K562 treated with DMSO at 1 percent for 24 hours (cell line): ENCODE results near the gene ADAMTS19. TPM values are rescaled to one million over a fixed set of nuclear protein-coding genes. Genes with fewer than 3 reads are reported as not detected.

Source experiments
- total RNA-seq: library from RNA; unstranded; fragments of 300-600 nt; gene quantifications from 2 replicates; pipeline ENCODE4 v1.2.3, GENCODE V29; 2022; ENCODE audit warnings: low read depth; ENCODE audit not compliant: insufficient read depth

The ADAMTS19 gene, protein sequence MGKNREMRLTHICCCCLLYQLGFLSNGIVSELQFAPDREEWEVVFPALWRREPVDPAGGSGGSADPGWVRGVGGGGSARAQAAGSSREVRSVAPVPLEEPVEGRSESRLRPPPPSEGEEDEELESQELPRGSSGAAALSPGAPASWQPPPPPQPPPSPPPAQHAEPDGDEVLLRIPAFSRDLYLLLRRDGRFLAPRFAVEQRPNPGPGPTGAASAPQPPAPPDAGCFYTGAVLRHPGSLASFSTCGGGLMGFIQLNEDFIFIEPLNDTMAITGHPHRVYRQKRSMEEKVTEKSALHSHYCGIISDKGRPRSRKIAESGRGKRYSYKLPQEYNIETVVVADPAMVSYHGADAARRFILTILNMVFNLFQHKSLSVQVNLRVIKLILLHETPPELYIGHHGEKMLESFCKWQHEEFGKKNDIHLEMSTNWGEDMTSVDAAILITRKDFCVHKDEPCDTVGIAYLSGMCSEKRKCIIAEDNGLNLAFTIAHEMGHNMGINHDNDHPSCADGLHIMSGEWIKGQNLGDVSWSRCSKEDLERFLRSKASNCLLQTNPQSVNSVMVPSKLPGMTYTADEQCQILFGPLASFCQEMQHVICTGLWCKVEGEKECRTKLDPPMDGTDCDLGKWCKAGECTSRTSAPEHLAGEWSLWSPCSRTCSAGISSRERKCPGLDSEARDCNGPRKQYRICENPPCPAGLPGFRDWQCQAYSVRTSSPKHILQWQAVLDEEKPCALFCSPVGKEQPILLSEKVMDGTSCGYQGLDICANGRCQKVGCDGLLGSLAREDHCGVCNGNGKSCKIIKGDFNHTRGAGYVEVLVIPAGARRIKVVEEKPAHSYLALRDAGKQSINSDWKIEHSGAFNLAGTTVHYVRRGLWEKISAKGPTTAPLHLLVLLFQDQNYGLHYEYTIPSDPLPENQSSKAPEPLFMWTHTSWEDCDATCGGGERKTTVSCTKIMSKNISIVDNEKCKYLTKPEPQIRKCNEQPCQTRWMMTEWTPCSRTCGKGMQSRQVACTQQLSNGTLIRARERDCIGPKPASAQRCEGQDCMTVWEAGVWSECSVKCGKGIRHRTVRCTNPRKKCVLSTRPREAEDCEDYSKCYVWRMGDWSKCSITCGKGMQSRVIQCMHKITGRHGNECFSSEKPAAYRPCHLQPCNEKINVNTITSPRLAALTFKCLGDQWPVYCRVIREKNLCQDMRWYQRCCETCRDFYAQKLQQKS
- not detected in 2 replicates for total RNA-seq

GRCh38 chr5:129459777-129460671 is at the start of gene ADAMTS19:
Gene ADAMTS19 (plus strand): TSS chr5:129460298. CDS start chr5:129460392, 94 bp downstream.

GRCh38 chr5:129747572-129748407 is 287.7 kb downstream of the ADAMTS19 start, which contains the start of gene MINAR2:
Gene MINAR2 (plus strand): TSS chr5:129748094. CDS start chr5:129748191, 97 bp downstream.

